Lower lobe of right lung (tissue), 2 donors: ENCODE results near the gene SMARCB1. TPM values are rescaled to one million over a fixed set of nuclear protein-coding genes. Genes with fewer than 3 reads are reported as not detected.

Experiments used
- ATAC-seq, 2 donors: fragments of 200-7000 bp; cut with Tn5 transposase; one replicate each; pipeline ENCODE4 v1.9.1; 2020 to 2022; ENCODE audit warnings: mild to moderate bottlenecking in 2 of 2, moderate library complexity in 2 of 2
- DNase-seq: peaks from one replicate; pipeline ENCODE4 v3.0.0-alpha.2; 2020
- H3K27ac ChIP-seq: fragments of 200-600 bp; one replicate; pipeline ENCODE4 v1.8.0; 2022
- H3K27me3 ChIP-seq: fragments of 200-600 bp; one replicate; pipeline ENCODE4 v1.8.0; 2022; ENCODE audit warnings: low read depth
- H3K36me3 ChIP-seq: fragments of 200-600 bp; one replicate; pipeline ENCODE4 v1.8.0; 2022; ENCODE audit warnings: mild to moderate bottlenecking
- H3K4me1 ChIP-seq: fragments of 200-600 bp; one replicate; pipeline ENCODE4 v1.8.0; 2022
- H3K4me3 ChIP-seq: fragments of 200-600 bp; one replicate; pipeline ENCODE4 v1.8.0; 2022; ENCODE audit warnings: mild to moderate bottlenecking
- H3K9me3 ChIP-seq: fragments of 200-600 bp; one replicate; pipeline ENCODE4 v1.8.0; 2022
- intact Hi-C: fragments of 100-400 bp; cut with DNase I; formaldehyde crosslinking; loops from one replicate; pipeline ENCODE4 v1.11.0; 2022
- total RNA-seq: library from RNA; stranded (reverse); fragmentation: NEBNext Ultra II Directional; extraction: Animal tissue kit (Norgen Biotek cat#: 25700); gene quantifications from one replicate; pipeline ENCODE4 v1.2.1, GENCODE V29; 2021
- TF ChIP-seq, protein P1 (sequence below): fragments of 200-600 bp; IDR thresholded peaks from one replicate; pipeline ENCODE4 v1.8.0; 2022; ENCODE audit warnings: antibody characterized with exemption, mild to moderate bottlenecking
- donor health status: DM: no; HTN: yes; CAD: no; lungs with severe emphysema.

The SMARCB1 gene
- total RNA-seq, 1 donor from 2014 or later: 61.3 TPM

DNA sequence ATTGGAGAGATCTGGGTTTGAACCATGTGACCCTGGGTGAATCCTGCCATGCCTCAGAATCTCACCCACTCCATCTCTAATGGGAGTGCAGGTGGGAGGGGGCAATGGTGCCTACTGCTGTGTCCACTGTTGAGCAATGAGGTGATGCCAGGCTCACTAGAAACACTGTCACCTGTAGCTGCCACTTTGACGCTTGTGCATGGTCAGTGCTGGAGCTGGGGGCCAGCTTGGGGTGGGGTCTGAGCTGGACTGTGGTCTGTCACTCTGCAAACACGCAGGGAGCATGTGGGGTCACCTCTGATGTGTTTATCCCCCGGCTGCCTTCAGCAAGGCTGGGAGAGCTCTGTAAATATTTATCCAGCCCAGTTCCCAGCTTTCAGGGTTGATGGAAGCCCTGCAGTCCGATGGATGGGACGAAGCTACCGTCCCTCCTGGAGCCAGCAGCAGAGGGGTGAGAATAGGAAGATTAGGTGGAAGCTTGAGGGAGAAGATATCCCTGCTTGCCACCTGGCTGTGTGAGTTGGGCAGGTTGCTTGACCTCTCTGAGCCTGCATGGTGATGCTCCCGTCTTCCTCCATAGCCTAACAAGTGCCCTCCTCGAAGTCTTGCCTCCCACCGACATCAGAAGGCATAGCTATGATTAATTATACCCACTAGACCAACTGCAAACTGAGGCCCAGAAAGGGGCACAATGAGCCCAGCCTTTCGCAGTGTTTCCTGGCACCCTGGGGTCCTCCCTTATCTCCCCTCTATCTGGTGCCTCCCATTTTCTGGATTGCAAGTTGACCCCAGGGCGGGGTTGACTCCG is 12.4 kb upstream of the SMARCB1 start:
- Histone ChIP-seq H3K4me3 (no peak overlapping the region), H3K9me3 (no peaks in the 10 kb centered on the region), H3K4me1 (peaks cover 38% of the 10 kb centered on the region), H3K36me3 (no peaks in the 10 kb centered on the region), H3K27ac (no peak overlapping the region), H3K27me3 (no peaks in the 10 kb centered on the region)
- DNase-seq: no peak
- intact Hi-C loops: no loop called here
- no peak for ATAC-seq
- TF ChIP-seq, protein P1, sequence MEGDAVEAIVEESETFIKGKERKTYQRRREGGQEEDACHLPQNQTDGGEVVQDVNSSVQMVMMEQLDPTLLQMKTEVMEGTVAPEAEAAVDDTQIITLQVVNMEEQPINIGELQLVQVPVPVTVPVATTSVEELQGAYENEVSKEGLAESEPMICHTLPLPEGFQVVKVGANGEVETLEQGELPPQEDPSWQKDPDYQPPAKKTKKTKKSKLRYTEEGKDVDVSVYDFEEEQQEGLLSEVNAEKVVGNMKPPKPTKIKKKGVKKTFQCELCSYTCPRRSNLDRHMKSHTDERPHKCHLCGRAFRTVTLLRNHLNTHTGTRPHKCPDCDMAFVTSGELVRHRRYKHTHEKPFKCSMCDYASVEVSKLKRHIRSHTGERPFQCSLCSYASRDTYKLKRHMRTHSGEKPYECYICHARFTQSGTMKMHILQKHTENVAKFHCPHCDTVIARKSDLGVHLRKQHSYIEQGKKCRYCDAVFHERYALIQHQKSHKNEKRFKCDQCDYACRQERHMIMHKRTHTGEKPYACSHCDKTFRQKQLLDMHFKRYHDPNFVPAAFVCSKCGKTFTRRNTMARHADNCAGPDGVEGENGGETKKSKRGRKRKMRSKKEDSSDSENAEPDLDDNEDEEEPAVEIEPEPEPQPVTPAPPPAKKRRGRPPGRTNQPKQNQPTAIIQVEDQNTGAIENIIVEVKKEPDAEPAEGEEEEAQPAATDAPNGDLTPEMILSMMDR: no peak

DNA sequence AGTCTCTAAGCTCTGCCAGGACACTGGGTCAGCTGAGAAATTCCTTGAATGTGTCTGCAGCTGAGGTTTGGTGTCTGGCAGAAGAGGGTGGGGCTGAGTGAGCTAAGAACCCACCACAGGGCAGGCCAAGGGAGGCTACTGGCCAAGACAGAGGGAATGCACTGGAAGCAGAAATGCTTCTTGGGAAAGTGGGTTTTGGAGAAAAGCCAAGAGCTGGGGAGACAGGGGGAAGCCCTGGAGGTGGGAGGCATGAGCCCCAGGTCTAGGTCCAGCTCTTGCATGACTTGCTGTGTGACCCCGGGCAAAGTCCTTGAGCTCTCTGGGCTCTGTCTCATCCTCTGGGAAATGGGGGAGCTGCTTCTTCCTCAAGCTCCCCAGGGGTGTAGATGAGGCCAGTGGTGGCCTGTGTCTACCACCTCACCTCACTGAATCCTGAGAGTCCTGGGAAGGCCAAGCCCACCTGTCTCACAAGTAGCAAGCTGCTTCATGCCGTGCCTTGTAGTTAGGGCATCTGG is 11.8 kb upstream of the SMARCB1 start:
- H3K27me3 ChIP-seq: no peaks in the 10 kb centered on the region
- H3K27ac ChIP-seq: no peak overlapping the region
- H3K4me1 ChIP-seq: peaks cover 38% of the 10 kb centered on the region
- no peaks in the 10 kb centered on the region for H3K36me3 ChIP-seq
- TF ChIP-seq, protein P1: no peak
- intact Hi-C loops: no loop called here
- ATAC-seq (no peak), DNase-seq (no peak)
- H3K9me3 ChIP-seq: no peaks in the 10 kb centered on the region
- H3K4me3 ChIP-seq: no peak overlapping the region

DNA sequence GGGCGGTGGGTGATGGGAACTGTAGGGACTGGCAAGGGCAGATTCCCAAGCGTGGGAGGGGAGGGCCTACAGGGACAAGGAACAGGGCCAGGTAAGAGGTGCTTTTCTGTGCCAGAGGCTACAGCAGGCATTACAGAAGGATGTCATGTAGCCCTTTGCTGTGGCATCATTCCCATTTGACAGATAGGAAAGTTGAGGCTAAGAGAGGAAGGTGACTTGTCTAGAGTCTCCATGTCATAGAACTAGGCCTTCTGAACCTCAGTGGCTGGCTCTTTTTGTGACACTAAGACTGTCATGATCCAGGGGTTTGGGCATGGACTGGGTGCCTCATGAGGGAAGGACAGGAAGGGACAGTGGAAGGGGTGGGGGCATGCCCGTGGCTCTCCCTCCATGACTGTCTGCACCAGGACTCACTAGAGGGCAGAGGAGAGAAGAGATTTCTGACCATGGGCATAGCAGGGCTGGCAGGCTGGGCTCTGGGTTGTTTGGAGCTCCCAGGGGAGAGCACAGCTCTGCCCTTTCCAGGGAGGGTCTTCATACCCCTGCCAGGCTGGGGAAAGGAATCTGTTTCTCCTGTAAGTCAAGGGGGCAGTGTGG is 10.9 kb upstream of the SMARCB1 start:
- ATAC-seq: no peak
- no peak for DNase-seq
- H3K4me1 ChIP-seq: peaks cover 31% of the 10 kb centered on the region
- H3K36me3 ChIP-seq: no peaks in the 10 kb centered on the region
- no peaks in the 10 kb centered on the region for H3K9me3 ChIP-seq
- TF ChIP-seq, protein P1: no peak
- intact Hi-C loops: no loop called here
- no peaks in the 10 kb centered on the region for H3K27me3 ChIP-seq
- no peak overlapping the region for H3K4me3 ChIP-seq
- no peak overlapping the region for H3K27ac ChIP-seq

DNA sequence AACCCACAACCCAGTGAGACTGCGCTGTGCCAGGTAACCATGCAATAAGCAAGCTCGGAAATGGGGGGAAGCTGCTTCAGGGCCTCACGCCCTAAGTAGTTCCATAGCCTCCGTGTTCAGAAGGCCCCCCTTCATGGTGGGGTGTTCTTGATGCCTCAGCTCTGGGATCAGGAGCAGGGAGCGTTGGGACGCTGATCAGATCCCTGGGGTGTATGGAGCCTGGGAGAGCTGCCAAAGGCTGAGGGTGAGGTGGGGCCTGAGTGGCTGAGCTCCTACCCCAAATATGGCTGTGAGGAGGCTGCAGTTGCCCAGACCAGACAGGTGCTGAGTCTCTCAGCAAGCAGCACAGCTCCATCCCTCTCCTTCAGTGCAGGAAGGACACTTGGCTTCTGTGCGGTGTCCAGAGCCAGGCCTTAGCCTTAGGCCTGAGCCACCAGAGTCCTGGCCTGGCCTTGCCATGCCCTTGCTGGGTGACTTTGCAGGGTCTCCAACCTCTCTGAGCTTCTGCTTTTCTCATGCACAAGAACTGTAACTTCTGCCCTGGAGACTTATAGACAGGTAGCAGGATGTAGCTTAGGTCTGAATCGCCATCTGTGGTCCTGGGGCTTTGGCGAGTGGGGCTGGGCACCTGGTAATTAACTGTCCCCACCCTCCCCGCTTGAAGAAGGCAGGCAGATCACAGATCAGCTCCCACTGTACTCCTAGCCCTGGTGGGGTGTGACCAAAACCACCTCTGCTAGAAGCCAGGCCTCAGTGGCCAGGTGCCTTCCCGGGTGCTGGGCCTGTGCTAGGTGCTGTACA is 8.8 kb upstream of the SMARCB1 start:
- DNase-seq: no peak
- no peak for ATAC-seq
- Histone ChIP-seq H3K36me3 (no peaks in the 10 kb centered on the region), H3K9me3 (no peaks in the 10 kb centered on the region), H3K27ac (no peak overlapping the region), H3K4me1 (peaks cover 18% of the 10 kb centered on the region), H3K27me3 (no peaks in the 10 kb centered on the region), H3K4me3 (no peak overlapping the region)
- intact Hi-C loops: no loop called here
- TF ChIP-seq, protein P1: no peak

DNA sequence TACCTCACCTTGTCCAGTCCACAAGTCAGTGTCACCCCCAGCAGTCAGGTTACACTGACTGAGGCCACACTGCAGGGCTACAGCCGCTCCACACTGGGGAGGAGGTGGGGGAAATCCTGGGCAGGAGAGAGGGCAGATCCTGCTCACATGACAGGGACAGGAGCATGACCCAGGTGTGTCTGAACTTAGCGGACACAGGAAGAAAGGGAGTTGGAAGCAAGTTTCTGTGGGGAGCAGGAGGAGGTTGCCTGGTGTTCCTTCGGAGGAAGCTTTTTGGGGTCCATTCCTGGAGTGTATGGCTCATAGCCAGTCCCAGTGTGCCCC is 8.2 kb upstream of the SMARCB1 start:
- no peak for DNase-seq
- TF ChIP-seq, protein P1: no peak
- Histone ChIP-seq H3K27me3 (no peaks in the 10 kb centered on the region), H3K27ac (no peak overlapping the region), H3K4me1 (peaks cover 14% of the 10 kb centered on the region), H3K9me3 (no peaks in the 10 kb centered on the region), H3K36me3 (no peaks in the 10 kb centered on the region), H3K4me3 (no peak overlapping the region)
- intact Hi-C loops: no loop called here
- ATAC-seq: no peak
